OCI-LY3 (cell line): ENCODE data around the gene KATNAL1.

Experiments used
- EZH2phosphoT487 ChIP-seq: fragments of 200-600 bp; shearing (Covaris generic); IDR thresholded peaks from 2 replicates; pipeline ENCODE4 v1.6.1; 2018; ENCODE audit warnings: antibody characterized with exemption, mixed run types, low read depth
- TF ChIP-seq, protein P1 (sequence below): fragments of 200-600, 300-600 bp; sonication (generic); IDR thresholded peaks from 2 replicates; pipeline ENCODE4 v1.5.1; 2014; ENCODE audit warnings: antibody characterized with exemption, low read length, low read depth

DNA sequence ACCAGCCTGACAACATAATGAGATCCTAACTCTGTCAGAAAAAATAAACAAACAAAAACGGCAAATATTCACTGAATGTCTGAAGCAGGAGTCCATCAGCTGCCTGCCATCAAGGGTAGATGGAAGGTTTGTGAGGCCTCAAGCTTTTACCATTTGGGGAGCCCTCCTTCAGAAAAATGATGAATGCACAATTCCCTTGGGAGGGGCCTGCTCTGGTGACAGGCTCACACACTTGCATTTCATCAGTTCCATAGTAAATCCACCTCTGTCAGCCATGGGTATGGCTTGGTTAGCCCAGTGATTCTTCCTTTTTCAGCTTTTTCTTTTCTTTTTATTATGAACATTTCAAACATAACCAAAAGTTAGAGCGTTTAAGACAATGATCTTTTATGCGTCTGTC, 26.3 kb upstream of the KATNAL1 start:
- TF ChIP-seq, protein P1, sequence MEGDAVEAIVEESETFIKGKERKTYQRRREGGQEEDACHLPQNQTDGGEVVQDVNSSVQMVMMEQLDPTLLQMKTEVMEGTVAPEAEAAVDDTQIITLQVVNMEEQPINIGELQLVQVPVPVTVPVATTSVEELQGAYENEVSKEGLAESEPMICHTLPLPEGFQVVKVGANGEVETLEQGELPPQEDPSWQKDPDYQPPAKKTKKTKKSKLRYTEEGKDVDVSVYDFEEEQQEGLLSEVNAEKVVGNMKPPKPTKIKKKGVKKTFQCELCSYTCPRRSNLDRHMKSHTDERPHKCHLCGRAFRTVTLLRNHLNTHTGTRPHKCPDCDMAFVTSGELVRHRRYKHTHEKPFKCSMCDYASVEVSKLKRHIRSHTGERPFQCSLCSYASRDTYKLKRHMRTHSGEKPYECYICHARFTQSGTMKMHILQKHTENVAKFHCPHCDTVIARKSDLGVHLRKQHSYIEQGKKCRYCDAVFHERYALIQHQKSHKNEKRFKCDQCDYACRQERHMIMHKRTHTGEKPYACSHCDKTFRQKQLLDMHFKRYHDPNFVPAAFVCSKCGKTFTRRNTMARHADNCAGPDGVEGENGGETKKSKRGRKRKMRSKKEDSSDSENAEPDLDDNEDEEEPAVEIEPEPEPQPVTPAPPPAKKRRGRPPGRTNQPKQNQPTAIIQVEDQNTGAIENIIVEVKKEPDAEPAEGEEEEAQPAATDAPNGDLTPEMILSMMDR: no peak
- TF ChIP-seq EZH2phosphoT487: no peak
